ENCODE data around the gene LMO7. TPM values are rescaled to one million over a fixed set of nuclear protein-coding genes. Genes with fewer than 3 reads are reported as not detected.

The LMO7 gene
- total RNA-seq, 1 donor from 2014 or later = 447 TPM

GRCh38 chr13:75656425-75656989 is 20.4 kb downstream of the LMO7 start:
- no peak for DNase-seq
- no peaks in the 10 kb centered on the region for H3K27me3 ChIP-seq (ENCODE audit: low read depth)
- ATAC-seq = no peak
- intact Hi-C loops (cut with DNase I) = no loop called here
- H3K9me3 ChIP-seq = no peaks in the 10 kb centered on the region
- TF ChIP-seq CTCF (IDR thresholded peaks at IDR 0.05) = no peak
- H3K4me3 ChIP-seq = no peak overlapping the region
- H3K4me1 ChIP-seq = no peaks in the 10 kb centered on the region
- H3K27ac ChIP-seq = no peak overlapping the region
- H3K36me3 ChIP-seq = no peaks in the 10 kb centered on the region

- intact Hi-C loops (cut with DNase I) = no loop called here
- TF ChIP-seq CTCF (IDR thresholded peaks at IDR 0.05) = no peak
Observed at GRCh38 chr13:75657111-75657510, 21.0 kb downstream of the LMO7 start.

GRCh38 chr13:75660694-75661093 is 24.6 kb downstream of the LMO7 start:
- no peak overlapping the region for H3K27ac ChIP-seq
- DNase-seq = no peak
- H3K4me3 ChIP-seq = no peak overlapping the region
- TF ChIP-seq CTCF (IDR thresholded peaks at IDR 0.05) = no peak
- intact Hi-C loops (cut with DNase I) = no loop called here
- no peaks in the 10 kb centered on the region for H3K36me3 ChIP-seq
- no peaks in the 10 kb centered on the region for H3K4me1 ChIP-seq
- no peak for ATAC-seq
- H3K9me3 ChIP-seq = no peaks in the 10 kb centered on the region
- H3K27me3 ChIP-seq (ENCODE audit: low read depth) = no peaks in the 10 kb centered on the region

More at GRCh38 chr13:75657111-75657510, 21.0 kb downstream of the LMO7 start:
- no peaks in the 10 kb centered on the region for H3K27me3 ChIP-seq (ENCODE audit: low read depth)
- no peak for ATAC-seq
- H3K4me3 ChIP-seq = no peak overlapping the region
- no peaks in the 10 kb centered on the region for H3K9me3 ChIP-seq
- no peaks in the 10 kb centered on the region for H3K4me1 ChIP-seq
- H3K27ac ChIP-seq = no peak overlapping the region
- DNase-seq = no peak
- H3K36me3 ChIP-seq = no peaks in the 10 kb centered on the region

- Histone ChIP-seq H3K27me3 (ENCODE audit: low read depth) (no peaks in the 10 kb centered on the region), H3K36me3 (no peaks in the 10 kb centered on the region), H3K4me3 (no peak overlapping the region), H3K27ac (no peak overlapping the region), H3K9me3 (no peaks in the 10 kb centered on the region), H3K4me1 (no peaks in the 10 kb centered on the region)
- no peak for TF ChIP-seq CTCF (IDR thresholded peaks at IDR 0.05)
- no peak for DNase-seq
- ATAC-seq = no peak
- intact Hi-C loops (cut with DNase I) = no loop called here
Observed at GRCh38 chr13:75661443-75661842, 25.3 kb downstream of the LMO7 start.

- TF ChIP-seq CTCF (IDR thresholded peaks at IDR 0.05) = no peak
- ATAC-seq (no peak), DNase-seq (no peak)
Observed at GRCh38 chr13:75666646-75667351, 30.7 kb downstream of the LMO7 start.

More at GRCh38 chr13:75666646-75667351, 30.7 kb downstream of the LMO7 start:
- Histone ChIP-seq H3K27me3 (ENCODE audit: low read depth) (no peaks in the 10 kb centered on the region), H3K4me3 (no peak overlapping the region), H3K27ac (no peak overlapping the region), H3K9me3 (no peaks in the 10 kb centered on the region), H3K36me3 (no peaks in the 10 kb centered on the region), H3K4me1 (no peaks in the 10 kb centered on the region)
- intact Hi-C loops (cut with DNase I) = no loop called here

Data from lower lobe of right lung (tissue), 2 donors.